HG03064 (cell line): ENCODE data around the gene P2RX3.

Experiments used
- ATAC-seq: cut with Tn5 transposase; IDR thresholded peaks from one replicate; pipeline ENCODE4 v1.9.1; 2021; ENCODE audit warnings: low read depth; ENCODE audit not compliant: unreplicated experiment

P2RX3 gene

GRCh38 chr11:57368106-57368844, 30.1 kb downstream of the P2RX3 start:
- no peak for ATAC-seq

DNA sequence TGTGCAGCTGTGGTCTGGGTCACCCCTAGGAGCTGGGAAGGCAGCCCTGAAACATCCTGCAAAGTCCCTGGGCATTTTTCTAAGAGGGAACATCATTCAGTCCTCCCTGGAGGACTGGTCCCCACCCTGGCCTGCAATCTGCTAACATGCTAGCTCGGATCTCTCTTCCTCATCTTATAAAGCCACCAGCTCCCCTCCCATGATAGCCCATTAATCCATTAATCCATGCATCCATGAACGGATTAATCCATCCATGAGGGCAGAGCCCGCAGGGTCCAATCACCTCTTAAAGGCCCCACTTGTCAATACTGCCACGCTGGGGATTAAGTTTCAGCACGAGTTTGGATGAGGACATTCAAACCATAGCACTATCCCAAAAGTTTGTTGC, 30.7 kb downstream of the P2RX3 start:
- no peak for ATAC-seq

- no peak for ATAC-seq
Measured at GRCh38 chr11:57370251-57370650, 32.1 kb downstream of the P2RX3 start.

- ATAC-seq = no peak
Measured at GRCh38 chr11:57370941-57371340, 32.8 kb downstream of the P2RX3 start.

- ATAC-seq = no peak
Measured at GRCh38 chr11:57373146-57373545, 35.0 kb downstream of the P2RX3 start.

DNA sequence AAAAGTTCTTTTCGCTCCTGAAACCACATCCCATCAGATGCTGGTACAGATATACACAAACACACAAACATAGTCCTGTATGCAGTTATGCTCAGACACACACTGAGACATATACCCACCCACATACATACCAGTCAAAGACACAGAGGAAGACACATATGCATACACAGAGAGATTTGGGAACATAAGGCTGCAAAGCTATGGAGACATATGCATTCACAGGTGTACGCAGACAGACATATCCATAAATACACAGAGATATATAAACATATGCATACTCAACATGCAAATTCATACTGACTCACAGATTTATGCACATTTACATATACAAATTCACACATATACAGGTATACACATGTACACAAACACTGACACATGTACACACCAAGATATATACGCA, 36.8 kb downstream of the P2RX3 start:
- no peak for ATAC-seq

DNA sequence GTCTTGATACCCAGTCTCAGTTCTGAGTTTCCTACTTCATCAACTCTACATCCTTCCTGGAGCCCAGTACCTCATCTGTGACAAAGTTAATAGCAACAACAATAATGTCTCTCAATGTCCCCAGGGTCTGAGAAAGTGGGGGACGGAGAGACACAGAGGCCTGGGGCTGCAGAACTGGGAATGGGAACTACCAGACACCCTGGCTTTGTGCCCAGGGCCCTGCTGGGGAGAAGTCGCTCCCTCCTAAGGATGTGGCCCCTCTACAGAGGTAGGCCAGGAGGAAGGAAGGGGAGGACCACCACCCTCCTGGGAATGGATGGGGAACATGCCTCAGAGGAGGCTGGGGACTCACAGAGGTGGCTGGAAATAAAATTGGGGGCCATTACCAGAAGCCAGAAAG, 37.3 kb downstream of the P2RX3 start:
- ATAC-seq = no peak

- no peak for ATAC-seq
Measured at GRCh38 chr11:57376095-57377090, 38.2 kb downstream of the P2RX3 start.

DNA sequence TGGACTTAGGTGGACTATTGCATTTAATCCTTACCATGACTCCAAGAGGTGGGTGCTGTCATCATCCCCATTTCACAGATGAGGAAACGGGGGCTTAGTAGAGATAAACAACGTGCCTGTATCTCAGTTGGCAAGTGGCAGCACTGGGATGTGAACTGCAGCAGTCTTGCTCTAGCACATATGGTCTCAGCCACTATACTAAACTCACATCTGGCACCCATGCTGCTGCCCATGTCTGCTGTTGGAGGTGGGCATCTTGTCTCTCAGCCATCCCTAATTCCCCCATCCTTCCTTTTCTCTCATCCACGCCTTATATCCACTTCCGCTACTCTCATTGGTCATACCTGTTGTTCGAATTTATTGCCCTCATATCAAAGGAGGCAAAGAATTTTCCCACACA, 39.0 kb downstream of the P2RX3 start:
- ATAC-seq = no peak

DNA sequence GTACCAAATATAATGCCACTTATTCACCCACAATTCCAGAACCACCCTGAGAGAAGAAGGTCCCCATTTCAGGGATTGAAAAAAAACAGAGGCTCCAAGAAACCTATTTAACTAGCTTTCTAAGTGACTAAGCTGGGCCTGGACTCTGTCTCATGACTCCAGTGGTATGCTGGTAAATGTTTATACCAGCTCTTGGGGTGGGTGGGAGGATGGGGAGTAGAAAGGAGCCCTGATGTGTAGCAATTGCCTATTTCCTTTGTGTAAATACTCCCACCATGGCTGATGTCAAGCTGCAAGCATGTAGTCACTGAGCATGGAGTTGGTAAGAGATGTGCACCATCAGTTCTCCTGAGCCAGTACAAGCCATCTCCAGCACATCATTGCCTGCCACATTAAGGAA, 40.0 kb downstream of the P2RX3 start:
- ATAC-seq = no peak

GRCh38 chr11:57379732-57380131, 41.6 kb downstream of the P2RX3 start:
- ATAC-seq = no peak

- ATAC-seq = no peak
Measured at GRCh38 chr11:57380975-57381374, 42.8 kb downstream of the P2RX3 start, which contains the start of gene PRG3. Gene PRG3, minus strand, starts transcription at chr11:57381150. Its CDS starts 442 bp downstream, at chr11:57380708.

GRCh38 chr11:57386178-57386940, 48.2 kb downstream of the P2RX3 start:
- ATAC-seq = no peak

DNA sequence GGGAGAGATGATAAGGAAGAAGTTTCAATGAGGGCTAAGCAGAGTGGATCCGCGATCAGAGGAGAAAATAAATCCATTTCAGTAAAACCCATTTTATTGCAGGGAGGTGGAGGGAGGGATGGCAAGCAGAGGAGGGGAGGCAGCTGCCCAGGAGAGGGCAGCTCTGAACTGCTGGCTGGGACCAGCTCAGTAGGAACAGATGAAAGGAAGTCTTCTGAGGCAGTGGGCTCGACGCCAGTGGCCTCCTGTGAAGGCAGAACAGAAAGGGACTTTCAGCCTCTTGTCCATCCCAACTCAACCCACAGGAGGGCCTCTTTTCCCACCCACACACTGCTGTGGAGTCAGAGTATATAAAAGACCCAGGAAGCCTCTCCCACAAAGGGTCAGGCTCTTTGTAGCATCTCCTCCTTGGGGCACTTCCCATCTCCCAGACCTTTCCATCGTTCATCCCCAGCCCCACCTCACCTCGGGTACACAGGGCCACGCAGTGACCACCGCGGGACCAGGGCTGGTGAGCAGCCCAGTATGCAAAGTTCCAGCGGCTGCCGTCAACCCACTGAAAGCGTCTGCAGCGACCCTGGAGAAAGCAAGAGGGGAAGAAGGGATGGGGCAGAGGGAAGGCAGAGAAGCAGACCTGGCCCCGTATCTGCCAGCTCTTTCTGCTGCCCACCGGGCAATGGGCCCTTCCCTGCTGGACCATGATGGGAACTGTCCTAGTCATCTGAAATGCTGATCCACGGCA, 49.3 kb downstream of the P2RX3 start:
- no peak for ATAC-seq

DNA sequence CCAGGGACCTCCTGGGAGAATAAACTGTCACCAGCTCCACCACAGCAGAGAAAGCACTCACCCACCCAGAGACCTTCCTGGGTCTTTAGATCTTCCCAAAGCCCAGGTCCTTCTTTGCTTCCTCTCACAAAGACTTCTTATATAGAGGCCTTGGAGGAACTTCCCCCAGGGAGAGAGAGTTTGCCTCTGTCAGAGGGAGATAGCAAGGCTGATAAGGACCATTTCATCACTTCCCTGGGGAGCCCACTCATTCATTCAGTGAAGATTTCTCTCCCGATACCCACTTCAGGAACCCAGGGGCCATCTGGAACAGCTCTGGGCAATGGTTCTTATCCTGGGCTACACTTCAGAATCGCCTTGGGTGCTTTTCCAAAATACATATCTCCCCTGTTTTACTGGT, 52.4 kb downstream of the P2RX3 start, which contains the start of gene PRG2:
TSS of gene PRG2 (minus strand) at position 116 of the 400 bp plus-strand sequence. CDS start 706 bp downstream, outside the sequence.
- ATAC-seq = no peak

- ATAC-seq = no peak
Measured at GRCh38 chr11:57391111-57391510, 53.0 kb downstream of the P2RX3 start.

GRCh38 chr11:57391539-57391938, 53.4 kb downstream of the P2RX3 start:
- ATAC-seq = no peak

- no peak for ATAC-seq
Measured at GRCh38 chr11:57392066-57392762, 54.1 kb downstream of the P2RX3 start.

DNA sequence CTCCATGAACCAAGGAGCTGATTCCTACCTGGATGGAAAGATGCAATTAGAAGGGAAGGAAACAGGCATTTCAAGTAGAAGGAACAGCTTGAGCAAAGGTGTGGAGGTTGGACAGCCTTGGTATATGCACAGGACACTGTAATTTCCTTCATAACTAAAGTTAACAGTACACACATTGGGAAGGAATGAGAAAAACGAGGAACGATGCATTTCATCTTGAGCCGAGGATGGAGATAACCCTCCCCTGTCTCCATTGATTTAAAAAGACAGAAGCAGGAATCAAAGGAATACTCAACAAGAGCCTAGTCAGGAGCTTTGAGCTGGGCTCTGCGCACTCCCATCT, 54.6 kb downstream of the P2RX3 start:
- no peak for ATAC-seq
